ENCODE data around the gene RBM38. TPM values are rescaled to one million over a fixed set of nuclear protein-coding genes. Genes with fewer than 3 reads are reported as not detected.

Gene RBM38
- total and polyA plus RNA-seq, 10 of the 15 experiments (the other 5 are each of a cell fraction or from before 2014, with no cell fraction given), result 0.32 to 118 (median 25.2) TPM

GRCh38 chr20:57398231-57398821 is 7.1 kb downstream of the RBM38 start (continued):
- TF ChIP-seq, protein P1, sequence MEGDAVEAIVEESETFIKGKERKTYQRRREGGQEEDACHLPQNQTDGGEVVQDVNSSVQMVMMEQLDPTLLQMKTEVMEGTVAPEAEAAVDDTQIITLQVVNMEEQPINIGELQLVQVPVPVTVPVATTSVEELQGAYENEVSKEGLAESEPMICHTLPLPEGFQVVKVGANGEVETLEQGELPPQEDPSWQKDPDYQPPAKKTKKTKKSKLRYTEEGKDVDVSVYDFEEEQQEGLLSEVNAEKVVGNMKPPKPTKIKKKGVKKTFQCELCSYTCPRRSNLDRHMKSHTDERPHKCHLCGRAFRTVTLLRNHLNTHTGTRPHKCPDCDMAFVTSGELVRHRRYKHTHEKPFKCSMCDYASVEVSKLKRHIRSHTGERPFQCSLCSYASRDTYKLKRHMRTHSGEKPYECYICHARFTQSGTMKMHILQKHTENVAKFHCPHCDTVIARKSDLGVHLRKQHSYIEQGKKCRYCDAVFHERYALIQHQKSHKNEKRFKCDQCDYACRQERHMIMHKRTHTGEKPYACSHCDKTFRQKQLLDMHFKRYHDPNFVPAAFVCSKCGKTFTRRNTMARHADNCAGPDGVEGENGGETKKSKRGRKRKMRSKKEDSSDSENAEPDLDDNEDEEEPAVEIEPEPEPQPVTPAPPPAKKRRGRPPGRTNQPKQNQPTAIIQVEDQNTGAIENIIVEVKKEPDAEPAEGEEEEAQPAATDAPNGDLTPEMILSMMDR (IDR thresholded peaks at IDR 0.05 in 2 of 3, conservative IDR thresholded peaks at IDR 0.05 in 1 of 3; ENCODE audit: control insufficient read depth in 2 of 3, extremely low read depth in 1 of 3, insufficient read depth in 1 of 3, low read depth in 3 of 3, low read length in 3 of 3), result no peak
- TF ChIP-seq, protein P2, sequence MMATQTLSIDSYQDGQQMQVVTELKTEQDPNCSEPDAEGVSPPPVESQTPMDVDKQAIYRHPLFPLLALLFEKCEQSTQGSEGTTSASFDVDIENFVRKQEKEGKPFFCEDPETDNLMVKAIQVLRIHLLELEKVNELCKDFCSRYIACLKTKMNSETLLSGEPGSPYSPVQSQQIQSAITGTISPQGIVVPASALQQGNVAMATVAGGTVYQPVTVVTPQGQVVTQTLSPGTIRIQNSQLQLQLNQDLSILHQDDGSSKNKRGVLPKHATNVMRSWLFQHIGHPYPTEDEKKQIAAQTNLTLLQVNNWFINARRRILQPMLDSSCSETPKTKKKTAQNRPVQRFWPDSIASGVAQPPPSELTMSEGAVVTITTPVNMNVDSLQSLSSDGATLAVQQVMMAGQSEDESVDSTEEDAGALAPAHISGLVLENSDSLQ (IDR thresholded peaks at IDR 0.05), result no peak; the same call in none of the 2 replicates
- TF ChIP-seq ZNF384 (IDR thresholded peaks at IDR 0.05; ENCODE audit: borderline replicate concordance, low read depth, low read length) (no peak), POLR2AphosphoS5 (IDR thresholded peaks at IDR 0.05; ENCODE audit: low read length) (peak; percentile 77), RAD51 (IDR thresholded peaks at IDR 0.05) (peak; percentile 23; the same call in 1 of the 2 replicates), SMC3 (IDR thresholded peaks at IDR 0.05; ENCODE audit: borderline replicate concordance, low read length) (peak; percentile 2; the same call in 1 of the 2 replicates), SUPT20H (IDR thresholded peaks at IDR 0.05; ENCODE audit: borderline replicate concordance, control insufficient read depth, low read depth, low read length) (no peak), BMI1 (IDR thresholded peaks at IDR 0.05; ENCODE audit: borderline replicate concordance) (peak; percentile 48; the same call in 1 of the 2 replicates), SPI1 (IDR thresholded peaks at IDR 0.05; ENCODE audit: borderline replicate concordance, insufficient read depth, low read depth, low read length) (peak; percentile 76), HDAC6 (IDR thresholded peaks at IDR 0.05; ENCODE audit: unreplicated experiment) (no peak), MYC (IDR thresholded peaks at IDR 0.05; ENCODE audit: insufficient read depth, insufficient read length, insufficient replicate concordance, low read length, severe bottlenecking) (peak; percentile 86), HCFC1 (IDR thresholded peaks at IDR 0.05; ENCODE audit: low read length) (no peak; the same call in 1 of the 2 replicates), ZNF592 (IDR thresholded peaks at IDR 0.05) (peak; percentile 68; the same call in 1 of the 2 replicates), ETV6 (conservative IDR thresholded peaks at IDR 0.05 in 1 of 2, IDR thresholded peaks at IDR 0.05 in 1 of 2; ENCODE audit: borderline replicate concordance in 1 of 2, low read depth in 1 of 2) (peak in 1 of 2 experiments; percentile 85; a peak in 1 of 4 replicates)
- TF ChIP-seq, protein P3, sequence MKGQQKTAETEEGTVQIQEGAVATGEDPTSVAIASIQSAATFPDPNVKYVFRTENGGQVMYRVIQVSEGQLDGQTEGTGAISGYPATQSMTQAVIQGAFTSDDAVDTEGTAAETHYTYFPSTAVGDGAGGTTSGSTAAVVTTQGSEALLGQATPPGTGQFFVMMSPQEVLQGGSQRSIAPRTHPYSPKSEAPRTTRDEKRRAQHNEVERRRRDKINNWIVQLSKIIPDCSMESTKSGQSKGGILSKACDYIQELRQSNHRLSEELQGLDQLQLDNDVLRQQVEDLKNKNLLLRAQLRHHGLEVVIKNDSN (IDR thresholded peaks at IDR 0.05; ENCODE audit: borderline replicate concordance, extremely low read length, insufficient read depth, low read depth, low read length), result peak; percentile 12

Measured in GM12878 (cell line).